Vagina (tissue), 2 donors: ENCODE measurements around the gene CTXN2. TPM values are rescaled to one million over a fixed set of nuclear protein-coding genes. Genes with fewer than 3 reads are reported as not detected.

Source experiments
- DNase-seq, 2 donors: peaks; one replicate each; pipeline ENCODE4 v3.0.0-alpha.2; 2017; ENCODE audit errors: extremely low spot score in 2 of 2
- H3K27ac ChIP-seq: fragments of 200-600 bp; sonication (generic); one replicate; pipeline ENCODE4 v1.5.1; 2019
- H3K27me3 ChIP-seq: fragments of 200-600 bp; sonication (generic); one replicate; pipeline ENCODE4 v1.5.1; 2019
- H3K36me3 ChIP-seq, 2 donors: fragments of 200-600 bp; sonication (generic); one replicate each; pipeline ENCODE4 v1.5.1; 2017 to 2019
- H3K4me1 ChIP-seq: fragments of 200-600 bp; sonication (generic); one replicate; pipeline ENCODE4 v1.5.1; 2019
- H3K4me3 ChIP-seq, 2 donors: fragments of 200-600 bp; sonication (generic); 1 replicate in 1 of 2; 2 replicates in 1 of 2; pipeline ENCODE4 v1.5.1; 2016 to 2019
- H3K9me3 ChIP-seq: fragments of 200-600 bp; sonication (generic); one replicate; pipeline ENCODE4 v1.5.1; 2019
- POLR2A ChIP-seq, 2 donors: fragments of 450-650 bp; IDR thresholded peaks; one replicate each; pipeline ENCODE4 v1.6.1; 2017; ENCODE audit warnings: antibody characterized with exemption in 2 of 2, mild to moderate bottlenecking in 2 of 2, moderate library complexity in 2 of 2
- POLR2AphosphoS5 ChIP-seq, 2 donors: sonication (generic); formaldehyde crosslinking; IDR thresholded peaks; one replicate each; pipeline ENCODE4 v1.9.0; 2017; ENCODE audit warnings: antibody characterized with exemption in 2 of 2, mild to moderate bottlenecking in 2 of 2, low read depth in 1 of 2; ENCODE audit not compliant: insufficient read depth in 1 of 2
- intact Hi-C: fragments of 100-400 bp; cut with DNase I; formaldehyde crosslinking; loops from one replicate; pipeline ENCODE4 v1.15.1; 2023
- total RNA-seq: library from RNA; depleted of rRNA; stranded (reverse); fragments of >200 nt; gene quantifications from one replicate; pipeline ENCODE4 v1.2.3, GENCODE V29; 2016
- TF ChIP-seq, protein P1 (sequence below), 3 experiments: fragments of 450-650 bp in 2 of 3; fragments of 200-600 bp in 1 of 3; sonication (generic) in 1 of 3; IDR thresholded peaks; one replicate each; pipeline ENCODE4 v1.5.1; 2017 to 2019; ENCODE audit warnings: antibody characterized with exemption in 3 of 3, mild to moderate bottlenecking in 2 of 3, moderate library complexity in 2 of 3

CTXN2 gene
- total RNA-seq, 1 donor from 2014 or later = not detected

DNA sequence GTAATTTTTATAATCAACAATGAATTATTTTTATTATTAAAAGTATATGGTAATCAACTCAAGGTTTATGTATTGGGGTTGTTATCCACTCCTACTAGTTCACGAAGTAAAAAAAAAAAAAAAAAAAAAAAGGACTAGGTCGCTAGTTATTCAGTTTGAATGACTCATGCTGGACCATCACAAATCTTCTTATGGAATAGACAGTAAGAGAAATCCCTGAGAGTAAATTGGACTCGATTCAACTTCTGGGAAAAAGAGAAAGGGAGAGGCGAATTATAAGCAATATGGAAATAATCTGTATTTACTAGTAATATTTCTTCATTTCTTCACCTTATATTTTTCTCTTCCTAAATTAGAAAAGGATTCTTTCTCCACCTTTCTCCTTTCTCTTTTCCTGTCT lies 15.4 kb upstream of the CTXN2 start:
- TF ChIP-seq POLR2A (IDR thresholded peaks at IDR 0.05) (no peak), POLR2AphosphoS5 (IDR thresholded peaks at IDR 0.05; ENCODE audit: insufficient read depth in 1 of 2, low read depth in 1 of 2) (no peak)
- TF ChIP-seq, protein P1, sequence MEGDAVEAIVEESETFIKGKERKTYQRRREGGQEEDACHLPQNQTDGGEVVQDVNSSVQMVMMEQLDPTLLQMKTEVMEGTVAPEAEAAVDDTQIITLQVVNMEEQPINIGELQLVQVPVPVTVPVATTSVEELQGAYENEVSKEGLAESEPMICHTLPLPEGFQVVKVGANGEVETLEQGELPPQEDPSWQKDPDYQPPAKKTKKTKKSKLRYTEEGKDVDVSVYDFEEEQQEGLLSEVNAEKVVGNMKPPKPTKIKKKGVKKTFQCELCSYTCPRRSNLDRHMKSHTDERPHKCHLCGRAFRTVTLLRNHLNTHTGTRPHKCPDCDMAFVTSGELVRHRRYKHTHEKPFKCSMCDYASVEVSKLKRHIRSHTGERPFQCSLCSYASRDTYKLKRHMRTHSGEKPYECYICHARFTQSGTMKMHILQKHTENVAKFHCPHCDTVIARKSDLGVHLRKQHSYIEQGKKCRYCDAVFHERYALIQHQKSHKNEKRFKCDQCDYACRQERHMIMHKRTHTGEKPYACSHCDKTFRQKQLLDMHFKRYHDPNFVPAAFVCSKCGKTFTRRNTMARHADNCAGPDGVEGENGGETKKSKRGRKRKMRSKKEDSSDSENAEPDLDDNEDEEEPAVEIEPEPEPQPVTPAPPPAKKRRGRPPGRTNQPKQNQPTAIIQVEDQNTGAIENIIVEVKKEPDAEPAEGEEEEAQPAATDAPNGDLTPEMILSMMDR (IDR thresholded peaks at IDR 0.05) = no peak
- H3K9me3 ChIP-seq = no peaks in the 10 kb centered on the region
- H3K4me3 ChIP-seq = no peak overlapping the region
- no peak overlapping the region for H3K27ac ChIP-seq
- DNase-seq = no peak
- no peaks in the 10 kb centered on the region for H3K36me3 ChIP-seq
- intact Hi-C loops = no loop called here
- peaks cover 13% of the 10 kb centered on the region for H3K4me1 ChIP-seq
- H3K27me3 ChIP-seq = peaks cover 4% of the 10 kb centered on the region

DNA sequence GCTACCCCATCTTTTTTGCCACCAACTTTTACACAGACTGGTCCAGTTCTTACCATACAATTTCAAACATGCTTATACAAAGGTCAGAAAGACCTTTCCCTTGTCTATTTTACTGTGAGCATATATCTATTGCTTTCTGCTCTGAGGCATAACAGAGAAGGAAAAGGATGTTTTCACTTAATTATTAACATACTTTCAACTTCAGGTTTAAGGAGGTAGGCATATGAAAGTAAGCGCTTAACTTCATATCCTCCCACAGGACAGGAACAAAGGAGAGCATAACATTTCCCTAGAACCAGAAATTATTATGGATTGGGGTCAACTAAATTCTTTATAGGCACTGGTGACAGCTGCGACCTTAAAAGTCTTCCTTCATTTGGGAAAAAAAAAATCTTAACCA lies 14.5 kb upstream of the CTXN2 start:
- Histone ChIP-seq H3K27me3 (peaks cover 4% of the 10 kb centered on the region), H3K4me3 (no peak overlapping the region), H3K9me3 (no peaks in the 10 kb centered on the region), H3K36me3 (no peaks in the 10 kb centered on the region), H3K4me1 (peaks cover 13% of the 10 kb centered on the region), H3K27ac (no peak overlapping the region)
- intact Hi-C loops = no loop called here
- no peak for DNase-seq
- TF ChIP-seq POLR2A (IDR thresholded peaks at IDR 0.05) (no peak), POLR2AphosphoS5 (IDR thresholded peaks at IDR 0.05; ENCODE audit: insufficient read depth in 1 of 2, low read depth in 1 of 2) (no peak)
- TF ChIP-seq, protein P1 (IDR thresholded peaks at IDR 0.05) = no peak

DNA sequence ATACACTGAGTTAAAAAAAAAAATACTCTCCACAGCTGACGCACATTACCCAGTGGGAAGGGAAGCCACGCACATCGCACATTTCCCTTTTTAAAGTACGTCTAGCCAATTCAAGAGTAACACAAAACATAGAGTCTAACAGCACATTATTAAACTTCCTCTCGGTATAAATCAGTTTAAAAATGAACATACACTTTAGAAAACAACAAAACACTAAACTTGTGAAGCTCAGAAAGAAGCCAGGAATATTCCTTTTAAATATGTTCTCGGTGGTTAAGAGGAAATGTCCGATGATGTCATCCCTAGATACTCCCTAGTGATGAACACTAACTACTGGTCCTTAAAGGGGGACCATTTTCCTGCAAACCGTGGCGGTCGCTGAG lies 14.1 kb upstream of the CTXN2 start:
- Histone ChIP-seq H3K4me3 (peak overlapping the region; percentile 46 to 47), H3K9me3 (no peaks in the 10 kb centered on the region), H3K27me3 (peaks cover 4% of the 10 kb centered on the region), H3K4me1 (peaks cover 13% of the 10 kb centered on the region), H3K36me3 (no peaks in the 10 kb centered on the region), H3K27ac (peak overlapping the region; percentile 17)
- intact Hi-C loops = no loop called here
- no peak for DNase-seq
- TF ChIP-seq, protein P1 (IDR thresholded peaks at IDR 0.05) = no peak
- TF ChIP-seq POLR2AphosphoS5 (IDR thresholded peaks at IDR 0.05; ENCODE audit: insufficient read depth in 1 of 2, low read depth in 1 of 2) (no peak), POLR2A (IDR thresholded peaks at IDR 0.05) (no peak)

DNA sequence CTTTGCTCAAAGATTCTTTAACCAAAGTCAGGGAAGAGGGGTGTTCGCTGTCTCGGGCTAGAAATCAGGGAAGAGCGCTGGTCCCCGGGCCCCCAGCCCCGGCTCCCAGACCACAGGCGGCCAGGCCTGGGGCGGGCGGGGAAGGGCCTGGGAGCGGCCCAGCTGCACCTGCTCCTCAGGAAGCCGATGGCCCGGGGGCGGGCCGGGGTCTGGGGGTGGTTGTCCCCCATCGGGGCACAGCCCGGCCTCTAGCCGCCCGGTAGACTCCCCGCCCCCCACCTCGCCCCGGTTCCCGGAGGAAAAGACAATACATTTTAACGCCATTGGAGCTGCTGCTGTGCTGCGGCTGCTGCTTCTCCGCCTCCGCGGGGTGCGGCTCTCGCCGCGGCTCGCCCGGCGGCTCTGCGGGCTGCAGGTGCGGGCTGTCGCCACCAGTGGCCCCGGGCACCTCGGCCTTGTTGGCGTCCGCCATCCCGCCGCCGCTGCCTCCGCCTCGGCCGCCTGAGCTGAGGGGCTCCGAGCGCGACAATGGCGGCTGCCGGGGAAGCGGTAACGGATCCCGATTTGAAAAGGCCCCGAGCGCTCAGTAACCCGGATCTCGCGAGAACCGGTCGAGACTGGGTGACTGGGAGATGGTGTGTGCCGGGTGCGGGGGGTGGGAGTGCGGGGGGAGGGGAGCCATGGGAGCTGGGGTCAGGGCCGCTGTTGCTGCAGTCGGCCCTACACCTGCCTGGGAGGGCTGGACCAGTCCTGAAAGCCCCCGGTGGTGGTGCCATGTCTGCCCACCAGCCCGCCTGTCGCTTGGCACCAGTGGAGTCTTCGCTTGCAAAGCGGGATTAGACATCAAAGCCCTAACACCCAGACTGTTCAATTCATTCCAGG lies 13.5 kb upstream of the CTXN2 start, which contains the start of gene MYEF2:
TSS of gene MYEF2 (minus strand) at position 530 of the 882 bp plus-strand sequence. CDS start at position 472, 58 bp downstream.
- H3K4me3 ChIP-seq = peak within 1 kb of the TSS; percentile 46 to 47
- H3K36me3 ChIP-seq = no peaks in the 10 kb centered on the region
- peaks cover 4% of the 10 kb centered on the region for H3K27me3 ChIP-seq
- H3K27ac ChIP-seq = peak within 1 kb of the TSS; percentile 17
- no peak for DNase-seq
- H3K4me1 ChIP-seq = peaks cover 13% of the 10 kb centered on the region
- H3K9me3 ChIP-seq = no peaks in the 10 kb centered on the region
- intact Hi-C loops = no loop called here
- TF ChIP-seq POLR2A (IDR thresholded peaks at IDR 0.05) = no peak

DNA sequence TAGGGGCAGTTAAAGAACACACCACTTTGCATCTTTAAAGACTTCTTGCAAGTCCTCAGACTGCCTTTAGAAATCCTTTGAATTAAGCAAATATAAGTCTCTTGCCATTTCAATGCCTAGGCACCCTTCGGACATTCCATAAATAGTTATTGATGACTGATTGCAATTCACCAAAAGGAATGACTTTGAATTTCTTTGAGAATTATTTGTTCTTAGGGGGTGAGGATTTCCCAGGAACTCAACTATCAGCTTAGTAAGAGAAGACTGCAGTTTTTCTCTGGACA lies 12.9 kb upstream of the CTXN2 start:
- intact Hi-C loops = no loop called here
- DNase-seq = no peak
- no peaks in the 10 kb centered on the region for H3K36me3 ChIP-seq
- peak overlapping the region in 1 of 2 donors; percentile 46 for H3K4me3 ChIP-seq
- no peaks in the 10 kb centered on the region for H3K9me3 ChIP-seq
- peaks cover 4% of the 10 kb centered on the region for H3K27me3 ChIP-seq
- H3K27ac ChIP-seq = no peak overlapping the region
- TF ChIP-seq POLR2AphosphoS5 (IDR thresholded peaks at IDR 0.05; ENCODE audit: insufficient read depth in 1 of 2, low read depth in 1 of 2) (no peak), POLR2A (IDR thresholded peaks at IDR 0.05) (no peak)
- TF ChIP-seq, protein P1 (IDR thresholded peaks at IDR 0.05) = no peak
- H3K4me1 ChIP-seq = peaks cover 13% of the 10 kb centered on the region
